HEK293 (cell line): ENCODE results near the gene FRMD3.

ENCODE experiments used
- CTCF ChIA-PET: fragments of 350-600 bp; formaldehyde crosslinking; extraction: SDS; loops from one replicate; lab custom pipeline; 2021; ENCODE audit warnings: antibody characterized with exemption; lab: Yijun Ruan, JAX
- POLR2A ChIA-PET: fragments of 300-600 bp; formaldehyde crosslinking; extraction: SDS; loops from one replicate; lab custom pipeline; 2020; ENCODE audit warnings: antibody characterized with exemption, inconsistent platforms; lab: Yijun Ruan, JAX
- H3K27ac ChIP-seq: fragments of 200-500 bp; sonication (Bioruptor generic); 2 replicates; pipeline ENCODE4 v1.5.1; 2014; ENCODE audit warnings: low read depth, low read length, control low read depth, inconsistent platforms; ENCODE audit errors: extremely low read depth
- H3K36me3 ChIP-seq, 2 experiments: fragments of 200-500 bp in 1 of 2; sonication (Bioruptor generic) in 1 of 2; 1 replicate in 1 of 2; 2 replicates in 1 of 2; pipeline ENCODE4 v1.5.1; 2014 to 2017; ENCODE audit warnings: inconsistent platforms in 2 of 2, low read length in 2 of 2; ENCODE audit not compliant: control insufficient read depth in 2 of 2, insufficient read depth in 1 of 2
- H3K4me1 ChIP-seq: fragments of 200-500 bp; sonication (Bioruptor generic); 2 replicates; pipeline ENCODE4 v1.5.1; 2014; ENCODE audit warnings: mild to moderate bottlenecking, low read length, inconsistent platforms; ENCODE audit not compliant: control insufficient read depth, insufficient read depth
- H3K4me3 ChIP-seq: 2 replicates; pipeline ENCODE4 v1.5.1; 2011; ENCODE audit warnings: low read depth, mild to moderate bottlenecking, control low read depth, low read length, moderate library complexity
- H3K9me3 ChIP-seq: fragments of 200-500 bp; sonication (Bioruptor generic); 2 replicates; pipeline ENCODE4 v1.5.1; 2014; ENCODE audit warnings: low read depth, low read length, inconsistent platforms; ENCODE audit not compliant: control insufficient read depth, insufficient read depth
- AEBP2 ChIP-seq: fragments of 450-650 bp; formaldehyde crosslinking; IDR thresholded peaks from 2 replicates; pipeline ENCODE4 v1.5.1; 2016; ENCODE audit warnings: missing biosample characterization, missing genetic modification characterization, borderline replicate concordance
- ATF2 ChIP-seq: fragments of 450-650 bp; formaldehyde crosslinking; IDR thresholded peaks from 2 replicates; pipeline ENCODE4 v1.5.1; 2016; ENCODE audit warnings: missing biosample characterization, missing genetic modification characterization, low read depth
- GLIS2 ChIP-seq: fragments of 450-650 bp; formaldehyde crosslinking; IDR thresholded peaks from 2 replicates; pipeline ENCODE4 v1.5.1; 2016; ENCODE audit warnings: missing biosample characterization, missing genetic modification characterization
- PATZ1 ChIP-seq: fragments of 450-650 bp; formaldehyde crosslinking; IDR thresholded peaks from 2 replicates; pipeline ENCODE4 v1.5.1; 2016; ENCODE audit warnings: missing biosample characterization, missing genetic modification characterization
- PBX3 ChIP-seq: sonication (generic); formaldehyde crosslinking; IDR thresholded peaks from 2 replicates; pipeline ENCODE4 v1.8.1; 2022; ENCODE audit warnings: mild to moderate bottlenecking, moderate library complexity, missing genetic modification reagents
- ZBTB7A ChIP-seq: fragments of 450-650 bp; formaldehyde crosslinking; IDR thresholded peaks from 2 replicates; pipeline ENCODE4 v1.5.1; 2016; ENCODE audit warnings: low read depth, missing biosample characterization, missing genetic modification characterization
- ZIC2 ChIP-seq: fragments of 450-650 bp; formaldehyde crosslinking; IDR thresholded peaks from 2 replicates; pipeline ENCODE4 v1.5.1; 2016; ENCODE audit warnings: missing biosample characterization, missing genetic modification characterization
- ZNF157 ChIP-seq: fragments of 450-650 bp; formaldehyde crosslinking; IDR thresholded peaks from 2 replicates; pipeline ENCODE4 v1.5.1; 2016; ENCODE audit warnings: missing biosample characterization, missing genetic modification characterization
- ZNF175 ChIP-seq: fragments of 450-650 bp; formaldehyde crosslinking; IDR thresholded peaks from 2 replicates; pipeline ENCODE4 v1.5.1; 2016; ENCODE audit warnings: missing biosample characterization, missing genetic modification characterization
- ZNF2 ChIP-seq: fragments of 450-650 bp; formaldehyde crosslinking; IDR thresholded peaks from 2 replicates; pipeline ENCODE4 v1.5.1; 2016; ENCODE audit warnings: missing biosample characterization, missing genetic modification characterization
- ZNF221 ChIP-seq: fragments of 450-650 bp; formaldehyde crosslinking; IDR thresholded peaks from 2 replicates; pipeline ENCODE4 v1.5.1; 2017; ENCODE audit warnings: missing biosample characterization, missing genetic modification characterization, borderline replicate concordance
- ZNF354C ChIP-seq: fragments of 450-650 bp; formaldehyde crosslinking; IDR thresholded peaks from 2 replicates; pipeline ENCODE4 v1.5.1; 2016; ENCODE audit warnings: missing biosample characterization, missing genetic modification characterization, low read depth, borderline replicate concordance
- ZNF366 ChIP-seq: fragments of 450-650 bp; formaldehyde crosslinking; conservative IDR thresholded peaks from 2 replicates; pipeline ENCODE4 v1.5.1; 2016; ENCODE audit warnings: missing biosample characterization, missing genetic modification characterization
- ZNF518A ChIP-seq: fragments of 450-650 bp; formaldehyde crosslinking; conservative IDR thresholded peaks from 2 replicates; pipeline ENCODE4 v1.5.1; 2016; ENCODE audit warnings: low read depth, missing biosample characterization, missing genetic modification characterization
- ZNF558 ChIP-seq: fragments of 450-650 bp; formaldehyde crosslinking; IDR thresholded peaks from 2 replicates; pipeline ENCODE4 v1.5.1; 2016; ENCODE audit warnings: missing biosample characterization, missing genetic modification characterization
- ZNF654 ChIP-seq: fragments of 450-650 bp; formaldehyde crosslinking; IDR thresholded peaks from 2 replicates; pipeline ENCODE4 v1.5.1; 2016; ENCODE audit warnings: low read depth, missing biosample characterization, missing genetic modification characterization
- ZNF704 ChIP-seq: fragments of 450-650 bp; formaldehyde crosslinking; IDR thresholded peaks from 2 replicates; pipeline ENCODE4 v1.5.1; 2016; ENCODE audit warnings: missing biosample characterization, missing genetic modification characterization
- ZSCAN30 ChIP-seq: fragments of 450-650 bp; IDR thresholded peaks from 2 replicates; pipeline ENCODE4 v1.5.1; 2018; ENCODE audit warnings: missing biosample characterization, mild to moderate bottlenecking, missing genetic modification characterization, moderate library complexity
- ZSCAN4 ChIP-seq: fragments of 450-650 bp; formaldehyde crosslinking; IDR thresholded peaks from 2 replicates; pipeline ENCODE4 v1.5.1; 2017; ENCODE audit warnings: missing biosample characterization, missing genetic modification characterization

Gene FRMD3

GRCh38 chr9:83334320-83334719 is 203.9 kb downstream of the FRMD3 start (continued):
- no peak for TF ChIP-seq ZNF354C (tag by site-specific recombination)
- TF ChIP-seq ZNF518A (tag by site-specific recombination), result no peak
- TF ChIP-seq ZNF654 (tag by site-specific recombination), result peak; percentile 90
- TF ChIP-seq ZBTB7A (tag by site-specific recombination), result no peak
- TF ChIP-seq ZSCAN30 (tag by site-specific recombination), result no peak; the same call in 1 of the 2 replicates
- TF ChIP-seq ZNF558 (tag by site-specific recombination), result no peak
- TF ChIP-seq ZNF704, result no peak

GRCh38 chr9:83330207-83331196 is 207.7 kb downstream of the FRMD3 start:
- no peaks in the 10 kb centered on the region for H3K4me1 ChIP-seq
- H3K9me3 ChIP-seq, result no peaks in the 10 kb centered on the region
- no peak overlapping the region for H3K27ac ChIP-seq
- no peak for TF ChIP-seq ZSCAN4 (tag by site-specific recombination)
- no peak for TF ChIP-seq ZNF366 (tag by site-specific recombination)
- TF ChIP-seq PATZ1 (tag by site-specific recombination), result no peak
- TF ChIP-seq PBX3 (CRISPR knock-in tag), result no peak
- no peak for TF ChIP-seq ZNF157 (tag by site-specific recombination)
- no peak for TF ChIP-seq ZIC2 (tag by site-specific recombination)
- TF ChIP-seq ZNF221 (tag by site-specific recombination), result no peak
- TF ChIP-seq ATF2 (tag by site-specific recombination), result no peak
- TF ChIP-seq ZNF175 (tag by site-specific recombination), result no peak
- TF ChIP-seq AEBP2 (tag by site-specific recombination), result no peak
- TF ChIP-seq GLIS2 (tag by site-specific recombination), result no peak
- no peak for TF ChIP-seq ZNF2 (tag by site-specific recombination)
- POLR2A ChIA-PET, result interaction anchor here (0.5 to 0.6 kb wide), 2 partner anchors 16 to 191 kb away, joined by 3 to 4 read pairs; no protein-coding TSS in a partner anchor
- no peaks in the 10 kb centered on the region for H3K36me3 ChIP-seq
- no peak overlapping the region for H3K4me3 ChIP-seq
- CTCF ChIA-PET, result interaction anchor here (0.9 to 2.0 kb wide), 6 partner anchors 9 to 266 kb away, joined by 3 to 8 read pairs (median 4); no protein-coding TSS in a partner anchor
